IMR-90 (cell line): ENCODE data around the gene XPA. TPM values are rescaled to one million over a fixed set of nuclear protein-coding genes. Genes with fewer than 3 reads are reported as not detected.

ENCODE experiments used
- ATAC-seq: fragments of 200-7000 bp; cut with Tn5 transposase; 2 replicates; pipeline ENCODE4 v1.9.1; 2020; ENCODE audit warnings: low read depth, mild to moderate bottlenecking, moderate library complexity
- BruUV-seq: library from RNA; stranded (reverse); fragments of 400-500 nt; replicated peaks from 2 replicates; lab custom pipeline; 2021; lab: Mats Ljungman, UMichigan
- CTCF ChIA-PET: fragments of 300-600 bp; formaldehyde crosslinking; extraction: SDS; loops from one replicate; lab custom pipeline; 2021; ENCODE audit warnings: antibody characterized with exemption; lab: Yijun Ruan, JAX
- POLR2A ChIA-PET: fragments of 300-600 bp; sonication (Branson Sonifier 250); formaldehyde crosslinking; loops from one replicate; lab custom pipeline; 2022; ENCODE audit warnings: antibody characterized with exemption; ENCODE audit not compliant: unreplicated experiment; lab: Charles Lee
- DNase-seq: peaks from one replicate; pipeline ENCODE4 v3.0.0; 2013
- H2AFZ ChIP-seq: replicated peaks from 2 replicates; pipeline ENCODE3; 2013; ENCODE audit warnings: low read length, mild to moderate bottlenecking; ENCODE audit not compliant: poor library complexity
- H2AK5ac ChIP-seq: 2 replicates; pipeline ENCODE4 v1.6.1; 2013; ENCODE audit warnings: low read depth, low read length, inconsistent platforms
- H2AK9ac ChIP-seq: replicated peaks from 2 replicates; pipeline ENCODE3; 2013; ENCODE audit warnings: mild to moderate bottlenecking, low read depth, low read length, moderate library complexity; ENCODE audit not compliant: poor library complexity
- H2BK120ac ChIP-seq: 2 replicates; pipeline ENCODE4 v1.6.1; 2013; ENCODE audit warnings: low read depth, low read length, inconsistent platforms
- H2BK15ac ChIP-seq: 3 replicates; pipeline ENCODE4 v1.6.1; 2013; ENCODE audit warnings: low read depth, low read length, inconsistent platforms
- H2BK20ac ChIP-seq: 2 replicates; pipeline ENCODE4 v1.6.1; 2013; ENCODE audit warnings: low read depth, mild to moderate bottlenecking, inconsistent platforms, low read length, moderate library complexity
- H2BK5ac ChIP-seq: 2 replicates; pipeline ENCODE4 v1.6.1; 2013; ENCODE audit warnings: mild to moderate bottlenecking, low read depth, low read length, inconsistent platforms; ENCODE audit not compliant: poor library complexity, severe bottlenecking
- H3K14ac ChIP-seq: replicated peaks from 2 replicates; pipeline ENCODE4 v1.6.1; 2013; ENCODE audit warnings: low read depth, low read length, inconsistent platforms
- H3K18ac ChIP-seq: 2 replicates; pipeline ENCODE4 v1.6.1; 2013; ENCODE audit warnings: low read depth, low read length, control low read depth
- H3K23ac ChIP-seq: 2 replicates; pipeline ENCODE4 v1.6.1; 2013; ENCODE audit warnings: low read depth, low read length, inconsistent platforms
- H3K27ac ChIP-seq: 2 replicates; pipeline ENCODE4 v1.5.1; 2013; ENCODE audit warnings: mild to moderate bottlenecking, control low read depth, low read length; ENCODE audit not compliant: insufficient read depth
- H3K27me3 ChIP-seq: 2 replicates; pipeline ENCODE4 v1.6.1; 2013; ENCODE audit warnings: low read length; ENCODE audit not compliant: control insufficient read depth, insufficient read depth
- H3K36me3 ChIP-seq: 2 replicates; pipeline ENCODE4 v1.6.1; 2013; ENCODE audit warnings: low read length, mixed read lengths; ENCODE audit not compliant: control insufficient read depth, insufficient read depth
- H3K4ac ChIP-seq: 2 replicates; pipeline ENCODE4 v1.6.1; 2013; ENCODE audit warnings: low read depth, low read length, inconsistent platforms
- H3K4me1 ChIP-seq: 2 replicates; pipeline ENCODE4 v1.6.1; 2013; ENCODE audit warnings: low read length, mixed read lengths; ENCODE audit not compliant: control insufficient read depth, insufficient read depth
- H3K4me2 ChIP-seq: 2 replicates; pipeline ENCODE4 v1.6.1; 2013; ENCODE audit warnings: low read depth, mild to moderate bottlenecking, control low read depth, low read length, moderate library complexity
- H3K4me3 ChIP-seq: 2 replicates; pipeline ENCODE4 v1.5.1; 2013; ENCODE audit warnings: low read depth, mild to moderate bottlenecking, control low read depth, low read length, moderate library complexity; ENCODE audit not compliant: insufficient read depth
- H3K56ac ChIP-seq: 2 replicates; pipeline ENCODE4 v1.6.1; 2013; ENCODE audit warnings: low read length, inconsistent platforms; ENCODE audit not compliant: insufficient read depth; ENCODE audit errors: extremely low read depth
- H3K79me1 ChIP-seq, 2 experiments: 2 replicates each; pipeline ENCODE4 v1.6.1; 2013; ENCODE audit warnings: low read length in 2 of 2, inconsistent platforms in 1 of 2, low read depth in 1 of 2
- H3K9ac ChIP-seq: 2 replicates; pipeline ENCODE4 v1.6.1; 2013; ENCODE audit warnings: low read depth, low read length, control low read depth
- H3K9me1 ChIP-seq: 2 replicates; pipeline ENCODE4 v1.6.1; 2013; ENCODE audit warnings: low read length, inconsistent platforms; ENCODE audit not compliant: insufficient read depth
- H3K9me3 ChIP-seq: 2 replicates; pipeline ENCODE4 v1.6.1; 2013; ENCODE audit warnings: low read length; ENCODE audit not compliant: control insufficient read depth, insufficient read depth
- H4K20me1 ChIP-seq: 2 replicates; pipeline ENCODE4 v1.6.1; 2013; ENCODE audit warnings: low read length, inconsistent platforms; ENCODE audit not compliant: insufficient read depth
- H4K5ac ChIP-seq: 2 replicates; pipeline ENCODE4 v1.6.1; 2013; ENCODE audit warnings: mild to moderate bottlenecking, low read depth, low read length, control low read depth
- H4K8ac ChIP-seq, 2 experiments: 2 replicates each; pipeline ENCODE4 v1.6.1; 2013; ENCODE audit warnings: low read depth in 2 of 2, low read length in 2 of 2, control low read depth in 1 of 2, inconsistent platforms in 1 of 2
- H4K91ac ChIP-seq: 2 replicates; pipeline ENCODE4 v1.6.1; 2013; ENCODE audit warnings: low read depth, low read length, inconsistent platforms; ENCODE audit not compliant: insufficient read depth
- BHLHE40 ChIP-seq: fragments of 150-350 bp; IDR thresholded peaks from 2 replicates; pipeline ENCODE4 v1.6.1; 2016; ENCODE audit warnings: mild to moderate bottlenecking, low read depth, low read length
- CEBPB ChIP-seq: IDR thresholded peaks from 2 replicates; pipeline ENCODE4 v1.6.1; 2012; ENCODE audit warnings: low read depth, low read length, improper control_type of control experiment
- CHD1 ChIP-seq: IDR thresholded peaks from 2 replicates; pipeline ENCODE4 v1.6.1; 2012; ENCODE audit warnings: low read depth, low read length, improper control_type of control experiment
- FOS ChIP-seq: fragments of 150-350 bp; IDR thresholded peaks from 2 replicates; pipeline ENCODE4 v1.6.1; 2016; ENCODE audit warnings: low read depth, low read length
- MAFK ChIP-seq: IDR thresholded peaks from 2 replicates; pipeline ENCODE4 v1.6.1; 2012; ENCODE audit warnings: low read depth, low read length, improper control_type of control experiment
- MAZ ChIP-seq: IDR thresholded peaks from 2 replicates; pipeline ENCODE4 v1.6.1; 2012; ENCODE audit warnings: low read depth, mild to moderate bottlenecking, low read length, improper control_type of control experiment, moderate library complexity, borderline replicate concordance
- MXI1 ChIP-seq: IDR thresholded peaks from 2 replicates; pipeline ENCODE4 v1.6.1; 2012; ENCODE audit warnings: low read depth, mild to moderate bottlenecking, low read length, moderate library complexity, borderline replicate concordance
- RFX5 ChIP-seq: IDR thresholded peaks from 2 replicates; pipeline ENCODE4 v1.8.0; 2012; ENCODE audit warnings: low read depth, mild to moderate bottlenecking, low read length, moderate library complexity
- SMC3 ChIP-seq: fragments of 150-350 bp; IDR thresholded peaks from 2 replicates; pipeline ENCODE4 v1.6.1; 2016; ENCODE audit warnings: low read depth, mild to moderate bottlenecking, antibody characterized with exemption, low read length, moderate library complexity
- WGBS, 2 experiments: methylation state at CpG; one replicate each; pipeline versions ENCODE4 v1.1.5 to v1.1.7; 2013; ENCODE audit warnings: missing lambda C conversion rate in 2 of 2; ENCODE audit not compliant: insufficient read length in 1 of 2; ENCODE audit errors: extremely low coverage in 2 of 2; 5-methylcytosine and 5-hydroxymethylcytosine counted together
- dilution Hi-C: fragments of 300-500 bp; cut with HindIII; formaldehyde crosslinking; loops from one replicate; pipeline ENCODE4 v1.14.3; 2018; ENCODE audit warnings: low sequenced_read_pairs; ENCODE audit not compliant: unreplicated experiment
- in situ Hi-C: fragments of 300-500 bp; cut with MboI; formaldehyde crosslinking; loops from 3 replicates; pipeline ENCODE4 v1.14.3; 2019; ENCODE audit warnings: low sequenced_read_pairs, inconsistent platforms, mixed read lengths
- intact Hi-C: fragments of 100-400 bp; cut with micrococcal nuclease; formaldehyde crosslinking; loops from 2 replicates; pipeline ENCODE4 v1.10.0; 2022
- polyA plus RNA-seq, 3 experiments: library from polyadenylated mRNA; depleted of rRNA; stranded (reverse); fragments of >200 nt; gene quantifications; 2 replicates each; pipeline ENCODE4 v1.2.3, GENCODE V29; 2012; ENCODE audit warnings: low replicate concordance in 1 of 3
- total RNA-seq: library from RNA; depleted of rRNA; stranded (reverse); fragments of >200 nt; gene quantifications from 2 replicates; pipeline ENCODE4 v1.2.3, GENCODE V29; 2012
- TF ChIP-seq, protein P1 (sequence below): conservative IDR thresholded peaks from 2 replicates; pipeline ENCODE4 v1.5.1; 2012; ENCODE audit warnings: mild to moderate bottlenecking, low read depth, low read length, improper control_type of control experiment
- TF ChIP-seq, protein P2 (sequence below): fragments of 150-350 bp; IDR thresholded peaks from 2 replicates; pipeline ENCODE4 v1.6.1; 2016; ENCODE audit warnings: low read depth, mild to moderate bottlenecking, low read length, moderate library complexity, borderline replicate concordance

Gene XPA
- total and polyA plus RNA-seq, 2 of the 4 experiments (the other 2 are of a cell fraction): 1.4 to 2.2 TPM

DNA sequence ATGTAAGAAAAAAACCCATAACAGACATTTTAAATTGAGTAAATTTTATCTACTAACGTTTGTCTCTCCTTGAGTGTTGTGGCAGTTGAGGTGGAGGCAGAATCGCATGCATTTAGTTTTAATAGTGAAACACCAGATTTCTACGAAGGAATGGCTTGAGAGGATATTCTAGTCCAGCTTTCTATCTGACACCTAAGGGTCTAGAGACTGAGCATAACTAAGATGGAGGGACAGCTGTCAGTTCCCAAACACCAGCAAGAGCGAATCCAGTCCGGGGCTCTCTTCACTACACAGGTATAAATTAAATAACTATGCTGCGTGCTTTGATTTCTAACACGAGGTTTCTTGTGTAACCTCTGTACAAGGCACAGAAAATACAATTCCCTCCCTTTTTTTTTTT is 62.1 kb downstream of the XPA start:
- peak overlapping the region; percentile 93; the same call in 1 of the 2 replicates for H3K9ac ChIP-seq
- no peak overlapping the region for H2BK15ac ChIP-seq
- H4K91ac ChIP-seq: no peak overlapping the region
- no peak overlapping the region for H3K56ac ChIP-seq
- H2BK20ac ChIP-seq: no peak overlapping the region
- no peak overlapping the region for H2AK5ac ChIP-seq
- H3K36me3 ChIP-seq: no peaks in the 10 kb centered on the region
- no peak overlapping the region for H3K4me3 ChIP-seq
- peak overlapping the region; percentile 0 for H2BK5ac ChIP-seq
- 88% methylated on average over 3 of the region's 7 CpGs; no CpG with 5 or more reads in 1 of the 2 experiments for WGBS, 2 experiments
- H3K23ac ChIP-seq: 0 out of 2 replicates have a peak overlapping the region, but pooled peaks have one; percentile 37
- TSS peak; percentile 58 for BruUV-seq
- H3K27me3 ChIP-seq: no peaks in the 10 kb centered on the region
- no peak overlapping the region for H3K18ac ChIP-seq
- no peaks in the 10 kb centered on the region for H3K9me3 ChIP-seq
- ChIA-PET CTCF (interaction anchor here (1.3 kb wide), 1 partner anchor 11 kb away, joined by 6 read pairs; no protein-coding TSS in a partner anchor), POLR2A (no interaction called here)
- no peak for DNase-seq
- no peak overlapping the region for H2AK9ac ChIP-seq
- H3K79me1 ChIP-seq: peaks cover 12 to 48% of the 10 kb centered on the region in 2 experiments
- no peak overlapping the region for H4K5ac ChIP-seq
- intact Hi-C loops: no loop called here
- H3K4me1 ChIP-seq: peaks cover 7% of the 10 kb centered on the region
- H3K14ac ChIP-seq: no peak overlapping the region
- no peaks in the 10 kb centered on the region; the same call in 1 of the 2 replicates for H3K9me1 ChIP-seq
- no peak overlapping the region for H3K4ac ChIP-seq
- TF ChIP-seq, protein P1, sequence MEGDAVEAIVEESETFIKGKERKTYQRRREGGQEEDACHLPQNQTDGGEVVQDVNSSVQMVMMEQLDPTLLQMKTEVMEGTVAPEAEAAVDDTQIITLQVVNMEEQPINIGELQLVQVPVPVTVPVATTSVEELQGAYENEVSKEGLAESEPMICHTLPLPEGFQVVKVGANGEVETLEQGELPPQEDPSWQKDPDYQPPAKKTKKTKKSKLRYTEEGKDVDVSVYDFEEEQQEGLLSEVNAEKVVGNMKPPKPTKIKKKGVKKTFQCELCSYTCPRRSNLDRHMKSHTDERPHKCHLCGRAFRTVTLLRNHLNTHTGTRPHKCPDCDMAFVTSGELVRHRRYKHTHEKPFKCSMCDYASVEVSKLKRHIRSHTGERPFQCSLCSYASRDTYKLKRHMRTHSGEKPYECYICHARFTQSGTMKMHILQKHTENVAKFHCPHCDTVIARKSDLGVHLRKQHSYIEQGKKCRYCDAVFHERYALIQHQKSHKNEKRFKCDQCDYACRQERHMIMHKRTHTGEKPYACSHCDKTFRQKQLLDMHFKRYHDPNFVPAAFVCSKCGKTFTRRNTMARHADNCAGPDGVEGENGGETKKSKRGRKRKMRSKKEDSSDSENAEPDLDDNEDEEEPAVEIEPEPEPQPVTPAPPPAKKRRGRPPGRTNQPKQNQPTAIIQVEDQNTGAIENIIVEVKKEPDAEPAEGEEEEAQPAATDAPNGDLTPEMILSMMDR: no peak
- TF ChIP-seq CEBPB (no peak), CHD1 (no peak), MXI1 (no peak), MAFK (no peak), BHLHE40 (no peak), FOS (no peak), RFX5 (no peak), SMC3 (no peak), MAZ (no peak)
- TF ChIP-seq, protein P2, sequence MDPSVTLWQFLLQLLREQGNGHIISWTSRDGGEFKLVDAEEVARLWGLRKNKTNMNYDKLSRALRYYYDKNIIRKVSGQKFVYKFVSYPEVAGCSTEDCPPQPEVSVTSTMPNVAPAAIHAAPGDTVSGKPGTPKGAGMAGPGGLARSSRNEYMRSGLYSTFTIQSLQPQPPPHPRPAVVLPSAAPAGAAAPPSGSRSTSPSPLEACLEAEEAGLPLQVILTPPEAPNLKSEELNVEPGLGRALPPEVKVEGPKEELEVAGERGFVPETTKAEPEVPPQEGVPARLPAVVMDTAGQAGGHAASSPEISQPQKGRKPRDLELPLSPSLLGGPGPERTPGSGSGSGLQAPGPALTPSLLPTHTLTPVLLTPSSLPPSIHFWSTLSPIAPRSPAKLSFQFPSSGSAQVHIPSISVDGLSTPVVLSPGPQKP: no peak
- dilution Hi-C loops: no loop called here
- H2BK120ac ChIP-seq: no peak overlapping the region
- no peak for ATAC-seq
- H4K20me1 ChIP-seq: peaks cover 43% of the 10 kb centered on the region
- in situ Hi-C loops: no loop called here
- peak overlapping the region; percentile 99 for H3K4me2 ChIP-seq
- H4K8ac ChIP-seq: no peak overlapping the region
- H3K27ac ChIP-seq: no peak overlapping the region
- no peak overlapping the region for H2AFZ ChIP-seq
